K562 (cell line): ENCODE data around the gene DXO. TPM values are rescaled to one million over a fixed set of nuclear protein-coding genes. Genes with fewer than 3 reads are reported as not detected.
A peak's percentile ranks its signal among the peaks of the same experiment; 100 is the strongest.
"Not testable (repeated sequence)": the region's sequence is repeated elsewhere in the genome, so short reads cannot be mapped to it uniquely, and the experiment has no call there.

Source experiments
- ATAC-seq: fragments of 200-7000 bp; cut with Tn5 transposase; 3 replicates; pipeline ENCODE4 v1.9.1; 2020; ENCODE audit warnings: moderate library complexity
- BruUV-seq: library from RNA; stranded (reverse); fragments of 400-500 nt; replicated peaks from 2 replicates; lab custom pipeline; 2021; lab: Mats Ljungman, UMichigan
- CTCF ChIA-PET: fragments of 300-600 bp; formaldehyde crosslinking; extraction: SDS; loops from one replicate; lab custom pipeline; 2021; ENCODE audit warnings: low intra/inter-chr PET ratio; lab: Yijun Ruan, JAX
- POLR2A ChIA-PET: fragments of 300-600, 350-650 bp; sonication (Branson Sonifier 250); formaldehyde crosslinking; extraction: SDS; loops from one replicate; lab custom pipeline; 2021; ENCODE audit warnings: antibody characterized with exemption, inconsistent platforms; lab: Yijun Ruan, JAX
- DNase-seq, 4 experiments: peaks; one replicate each; pipeline versions ENCODE4 v3.0.0 to v3.0.0-alpha.2; 2011 to 2018; ENCODE audit warnings: low spot score in 3 of 4, mixed read lengths in 3 of 4; ENCODE audit errors: extremely low read depth in 1 of 4
- FAIRE-seq: peaks from 2 replicates; lab custom pipeline; 2011; peaks lifted over from hg19 to GRCh38; lab: Jason Lieb, UNC
- H2AFZ ChIP-seq: 2 replicates; pipeline ENCODE4 v1.6.0; 2011; ENCODE audit warnings: low read depth, low read length, control low read depth, inconsistent platforms
- H3K27ac ChIP-seq: fragments of 200-600 bp; 3 replicates; pipeline ENCODE4 v1.8.0; 2011; ENCODE audit warnings: low read depth, mild to moderate bottlenecking, control low read depth, inconsistent platforms, low read length, moderate library complexity, mixed read lengths; ENCODE audit errors: extremely low read depth
- H3K27me3 ChIP-seq, 2 experiments: fragments of 300-600 bp in 1 of 2; 2 replicates in 1 of 2; 3 replicates in 1 of 2; pipeline versions ENCODE4 v1.6.0 to v1.8.0; 2011; ENCODE audit warnings: inconsistent platforms in 2 of 2, low read length in 2 of 2, mild to moderate bottlenecking in 1 of 2, mixed read lengths in 1 of 2, moderate library complexity in 1 of 2; ENCODE audit not compliant: control insufficient read depth in 2 of 2, insufficient read depth in 2 of 2
- H3K36me3 ChIP-seq: fragments of 300-600 bp; 3 replicates; pipeline ENCODE4 v1.8.0; 2011; ENCODE audit warnings: mild to moderate bottlenecking, low read length, inconsistent platforms; ENCODE audit not compliant: control insufficient read depth, insufficient read depth
- H3K4me1 ChIP-seq, 2 experiments: fragments of 200-600 bp in 1 of 2; replicated peaks in 1 of 2; 2 replicates in 1 of 2; 3 replicates in 1 of 2; pipeline versions ENCODE4 v1.5.1 to v1.8.0; 2011; ENCODE audit warnings: inconsistent platforms in 2 of 2, low read length in 2 of 2, mild to moderate bottlenecking in 1 of 2, mixed read lengths in 1 of 2, moderate library complexity in 1 of 2; ENCODE audit not compliant: control insufficient read depth in 2 of 2, insufficient read depth in 2 of 2
- H3K4me2 ChIP-seq: 2 replicates; pipeline ENCODE4 v1.6.1; 2011; ENCODE audit warnings: low read length, control low read depth, inconsistent platforms, mixed read lengths; ENCODE audit not compliant: insufficient read depth
- H3K4me3 ChIP-seq: fragments of 200-600 bp; sonication (generic), shearing (Covaris generic); 2 replicates; pipeline ENCODE4 v1.5.1; 2016; ENCODE audit warnings: control low read depth, inconsistent platforms
- H3K79me2 ChIP-seq: fragments of 200-600 bp; 3 replicates; pipeline ENCODE4 v1.8.0; 2011; ENCODE audit warnings: low read length, inconsistent platforms; ENCODE audit not compliant: control insufficient read depth, insufficient read depth
- H3K9ac ChIP-seq, 2 experiments: 2 replicates each; pipeline versions ENCODE4 v1.6.0 to v1.6.1; 2011; ENCODE audit warnings: low read depth in 2 of 2, low read length in 2 of 2, control low read depth in 1 of 2, inconsistent platforms in 1 of 2, mild to moderate bottlenecking in 1 of 2, mixed read lengths in 1 of 2; ENCODE audit not compliant: insufficient read depth in 1 of 2
- H3K9me1 ChIP-seq: one replicate; pipeline ENCODE4 v1.6.0; 2011; ENCODE audit warnings: inconsistent platforms, mild to moderate bottlenecking, low read length, moderate library complexity; ENCODE audit not compliant: control insufficient read depth, insufficient read depth
- H3K9me3 ChIP-seq: replicated peaks from 2 replicates; pipeline ENCODE4 v1.5.1; 2011; ENCODE audit warnings: low read depth, low read length, inconsistent platforms; ENCODE audit not compliant: control insufficient read depth, insufficient read depth
- H4K20me1 ChIP-seq: replicated peaks from 2 replicates; pipeline ENCODE4 v1.6.1; 2011; ENCODE audit warnings: low read length, inconsistent platforms, mixed read lengths; ENCODE audit not compliant: control insufficient read depth, insufficient read depth
- WGBS: fragments of 100-300 bp; shearing (Covaris generic); methylation state at CpG from one replicate; pipeline ENCODE4 v1.1.6; 2016; ENCODE audit warnings: low coverage, mixed read lengths; ENCODE audit not compliant: insufficient coverage; ENCODE audit errors: missing lambda C conversion rate; 5-methylcytosine and 5-hydroxymethylcytosine counted together
- in situ Hi-C: fragments of 300-500 bp; cut with MboI; formaldehyde crosslinking; loops from 4 replicates; pipeline ENCODE4 v1.15.0; 2018; ENCODE audit warnings: inconsistent platforms, mixed read lengths
- intact Hi-C: fragments of 100-400 bp; cut with micrococcal nuclease; formaldehyde crosslinking; loops from 2 replicates; pipeline ENCODE4 v1.14.2; 2022
- polyA plus RNA-seq, 8 experiments: library from polyadenylated mRNA; depleted of rRNA in 4 of 8; stranded (reverse) in 5 of 8; unstranded in 3 of 8; fragments of >200 nt; fragmentation: Nextera tagmentation in 2 of 8; fragmentation: Illumina TruSeq in 1 of 8; extraction: Ambion mirVana in 2 of 8; extraction: Trizol in 1 of 8; gene quantifications; 2 replicates each; pipeline versions ENCODE4 v1.2.1 to v1.2.3, GENCODE V29; 2011 to 2014; ENCODE audit warnings: inconsistent platforms in 1 of 8, missing spikeins in 1 of 8
- total RNA-seq, 7 experiments: library from RNA; depleted of rRNA in 6 of 7; stranded (reverse); fragments of >200 nt in 6 of 7; fragmentation: Illumina TruSeq in 2 of 7; extraction: Trizol in 2 of 7; gene quantifications; 2 replicates each; pipeline versions ENCODE4 v1.2.1 to v1.2.3, GENCODE V29; 2011 to 2021; ENCODE audit warnings: low replicate concordance in 1 of 7
- TF ChIP-seq, protein P1 (sequence below): fragments of 450-650 bp; IDR thresholded peaks from 2 replicates; pipeline ENCODE4 v1.6.1; 2016; ENCODE audit warnings: antibody characterized with exemption

Gene DXO
- total and polyA plus RNA-seq, 9 of the 15 experiments (the other 6 are each of a cell fraction or from before 2014, with no cell fraction given): 6.4 to 35.1 (median 19.4) TPM

DNA sequence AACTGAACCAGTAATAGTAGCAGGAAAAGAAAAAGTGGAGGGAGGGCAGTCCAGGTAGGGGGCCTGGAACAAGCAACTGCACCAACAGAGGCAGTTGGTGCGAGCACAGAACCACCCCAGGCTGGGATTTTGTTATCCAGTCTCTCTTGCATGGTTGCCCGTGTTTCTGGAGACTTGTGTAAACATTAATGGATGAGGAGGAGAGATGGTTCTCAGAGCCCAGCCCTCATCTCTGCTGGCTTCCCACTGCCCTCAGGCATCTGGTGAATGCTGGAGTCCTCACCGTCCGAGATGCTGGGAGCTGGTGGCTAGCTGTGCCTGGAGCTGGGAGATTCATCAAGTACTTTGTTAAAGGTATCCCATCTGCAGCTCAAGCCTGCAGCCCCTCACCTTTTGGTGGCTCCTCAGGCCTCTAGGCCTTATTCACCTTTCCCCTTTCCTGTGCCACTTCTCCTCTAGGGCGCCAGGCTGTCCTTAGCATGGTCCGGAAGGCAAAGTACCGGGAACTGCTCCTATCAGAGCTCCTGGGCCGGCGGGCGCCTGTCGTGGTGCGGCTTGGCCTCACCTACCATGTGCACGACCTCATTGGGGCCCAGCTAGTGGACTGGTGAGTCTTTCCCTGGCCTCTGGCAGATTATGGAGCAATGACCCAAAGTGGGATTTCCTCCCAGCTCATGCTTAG, 8.4 kb upstream of the DXO start:
- intact Hi-C loops, CTCF ChIA-PET, H4K20me1 ChIP-seq, ATAC-seq, H3K9me1 ChIP-seq, H3K27me3 ChIP-seq, H3K9me3 ChIP-seq, in situ Hi-C loops: not testable (repeated sequence)
- H3K36me3 ChIP-seq: peaks cover 12% of the 10 kb centered on the region; the same call in 2 of the 3 replicates
- 81% methylated on average over 12 of the region's 13 CpGs for WGBS
- H3K27ac ChIP-seq: peak overlapping the region; percentile 87
- POLR2A ChIA-PET: interaction anchor here (0.6 to 1.1 kb wide), 5 partner anchors 10 to 185 kb away, joined by 3 to 4 read pairs (median 3); partner anchors contain the start of gene VARS1
- H3K4me1 ChIP-seq: peaks cover 28 to 31% of the 10 kb centered on the region in 2 experiments
- H3K9ac ChIP-seq: peak overlapping the region; percentile 18 to 72; a peak in 3 of 4 replicates
- H3K79me2 ChIP-seq: peaks cover 12% of the 10 kb centered on the region
- H3K4me2 ChIP-seq: peak overlapping the region; percentile 71; the same call in 1 of the 2 replicates
- TF ChIP-seq, protein P1, sequence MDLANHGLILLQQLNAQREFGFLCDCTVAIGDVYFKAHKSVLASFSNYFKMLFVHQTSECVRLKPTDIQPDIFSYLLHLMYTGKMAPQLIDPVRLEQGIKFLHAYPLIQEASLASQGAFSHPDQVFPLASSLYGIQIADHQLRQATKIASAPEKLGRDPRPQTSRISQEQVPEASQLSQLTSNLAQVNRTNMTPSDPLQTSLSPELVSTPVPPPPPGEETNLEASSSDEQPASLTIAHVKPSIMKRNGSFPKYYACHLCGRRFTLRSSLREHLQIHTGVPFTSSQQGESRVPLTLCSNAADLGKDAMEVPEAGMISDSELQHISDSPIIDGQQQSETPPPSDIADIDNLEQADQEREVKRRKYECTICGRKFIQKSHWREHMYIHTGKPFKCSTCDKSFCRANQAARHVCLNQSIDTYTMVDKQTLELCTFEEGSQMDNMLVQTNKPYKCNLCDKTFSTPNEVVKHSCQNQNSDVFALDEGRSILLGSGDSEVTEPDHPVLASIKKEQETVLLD: 0 out of 2 replicates have a peak, but pooled peaks have one; percentile 18
- TF ChIP-seq, all 486 proteins: peak for 1; not testable (repeated sequence) for 485
- not testable (repeated sequence) for H3K4me3 ChIP-seq, H2AFZ ChIP-seq, FAIRE-seq, DNase-seq, BruUV-seq
